ENCODE results near the gene ALK. TPM values are rescaled to one million over a fixed set of nuclear protein-coding genes. Genes with fewer than 3 reads are reported as not detected.

Gene ALK
- total and polyA plus RNA-seq, 12 donors = 0.09 to 1.8 (median 0.53) TPM; not detected in 1

GRCh38 chr2:29777161-29777560, 144.2 kb downstream of the ALK start:
- Histone ChIP-seq H3K36me3 (replicated peaks in 1 of 2) (no peaks in the 10 kb centered on the region), H3K27ac (no peak overlapping the region), H3K27me3 (no peaks in the 10 kb centered on the region), H3K4me3 (no peak overlapping the region), H3K4me1 (replicated peaks in 1 of 2) (no peaks in the 10 kb centered on the region), H3K9me3 (replicated peaks in 1 of 3) (no peaks in the 10 kb centered on the region)
- DNase-seq = no peak
- TF ChIP-seq POLR2A (IDR thresholded peaks at IDR 0.05) (no peak), CTCF (IDR thresholded peaks at IDR 0.05) (no peak)
- 44 to 54% (median 48%) methylated on average over 2 of the region's 2 CpGs for WGBS, 4 donors
- intact Hi-C loops (cut with DNase I) = no loop called here

- TF ChIP-seq CTCF (IDR thresholded peaks at IDR 0.05) = no peak
- TF ChIP-seq POLR2A (IDR thresholded peaks at IDR 0.05) = no peak
- WGBS, 4 donors = 56 to 80% (median 77%) methylated on average over 2 to 3 of the region's 3 CpGs
- intact Hi-C loops (cut with DNase I) = no loop called here
- H3K27me3 ChIP-seq = no peaks in the 10 kb centered on the region
- H3K4me1 ChIP-seq (replicated peaks in 1 of 2) = no peaks in the 10 kb centered on the region
- no peaks in the 10 kb centered on the region for H3K9me3 ChIP-seq (replicated peaks in 1 of 3)
- no peak overlapping the region for H3K27ac ChIP-seq
- no peaks in the 10 kb centered on the region for H3K36me3 ChIP-seq (replicated peaks in 1 of 2)
- DNase-seq = no peak
- H3K4me3 ChIP-seq = no peak overlapping the region
Measured at GRCh38 chr2:29776406-29776805, 145.0 kb downstream of the ALK start.

GRCh38 chr2:29775937-29776336, 145.4 kb downstream of the ALK start:
- intact Hi-C loops (cut with DNase I) = no loop called here
- Histone ChIP-seq H3K9me3 (replicated peaks in 1 of 3) (no peaks in the 10 kb centered on the region), H3K4me3 (no peak overlapping the region), H3K27ac (no peak overlapping the region), H3K27me3 (no peaks in the 10 kb centered on the region), H3K36me3 (replicated peaks in 1 of 2) (no peaks in the 10 kb centered on the region), H3K4me1 (replicated peaks in 1 of 2) (no peaks in the 10 kb centered on the region)
- DNase-seq = no peak
- TF ChIP-seq POLR2A (IDR thresholded peaks at IDR 0.05) (no peak), CTCF (IDR thresholded peaks at IDR 0.05) (no peak)
- WGBS, 4 donors = 68 to 87% (median 80%) methylated on average over 1 of the region's 1 CpG

- Histone ChIP-seq H3K36me3 (replicated peaks in 1 of 2) (no peaks in the 10 kb centered on the region), H3K4me3 (no peak overlapping the region), H3K4me1 (replicated peaks in 1 of 2) (no peaks in the 10 kb centered on the region), H3K27me3 (no peaks in the 10 kb centered on the region), H3K27ac (no peak overlapping the region), H3K9me3 (replicated peaks in 1 of 3) (no peaks in the 10 kb centered on the region)
- DNase-seq = no peak
- no peak for TF ChIP-seq POLR2A (IDR thresholded peaks at IDR 0.05)
- TF ChIP-seq CTCF (IDR thresholded peaks at IDR 0.05) = no peak
- WGBS, 4 donors = 87 to 94% (median 89%) methylated on average over 6 of the region's 6 CpGs
- intact Hi-C loops (cut with DNase I) = no loop called here
Measured at GRCh38 chr2:29774624-29775023, 146.8 kb downstream of the ALK start.
